Panc1 (cell line): Measurements from ENCODE around the gene MYT1. TPM values are rescaled to one million over a fixed set of nuclear protein-coding genes. Genes with fewer than 3 reads are reported as not detected.
"Not testable (repeated sequence)": the region's sequence is repeated elsewhere in the genome, so short reads cannot be mapped to it uniquely, and the experiment has no call there.

Experiments used
- ATAC-seq: fragments of 200-7000 bp; cut with Tn5 transposase; 2 replicates; pipeline ENCODE4 v1.9.1; 2020; ENCODE audit warnings: mild to moderate bottlenecking, moderate library complexity
- BruUV-seq: library from RNA; stranded (reverse); fragments of 400-500 nt; replicated peaks from 2 replicates; lab custom pipeline; 2021; lab: Mats Ljungman, UMichigan
- CTCF ChIA-PET: fragments of 300-600 bp; sonication (Branson Sonifier 250); formaldehyde crosslinking; loops from one replicate; lab custom pipeline; 2022; ENCODE audit warnings: antibody characterized with exemption; lab: Charles Lee
- POLR2A ChIA-PET: fragments of 300-600 bp; sonication (Branson Sonifier 250); formaldehyde crosslinking; loops from one replicate; lab custom pipeline; 2022; ENCODE audit warnings: antibody characterized with exemption; lab: Charles Lee
- DNase-seq: peaks from one replicate; pipeline ENCODE4 v3.0.0-alpha.2; 2010; ENCODE audit warnings: low read depth, low spot score
- H3K27ac ChIP-seq: 2 replicates; pipeline ENCODE4 v1.5.1; 2011; ENCODE audit warnings: mild to moderate bottlenecking, low read length, inconsistent platforms
- H3K27me3 ChIP-seq: fragments of 200-500 bp; sonication (Bioruptor generic); 2 replicates; pipeline ENCODE4 v1.6.0; 2014; ENCODE audit warnings: low read length, inconsistent platforms; ENCODE audit not compliant: control insufficient read depth, insufficient read depth
- H3K36me3 ChIP-seq: fragments of 200-500 bp; sonication (Bioruptor generic); 2 replicates; pipeline ENCODE4 v1.5.1; 2014; ENCODE audit warnings: inconsistent platforms, mild to moderate bottlenecking, low read length, moderate library complexity; ENCODE audit not compliant: control insufficient read depth, insufficient read depth
- H3K4me1 ChIP-seq: 2 replicates; pipeline ENCODE4 v1.5.1; 2011; ENCODE audit warnings: inconsistent platforms, mild to moderate bottlenecking, low read length, moderate library complexity; ENCODE audit not compliant: control insufficient read depth, insufficient read depth
- H3K4me3 ChIP-seq, 2 experiments: 2 replicates each; pipeline ENCODE4 v1.5.1; 2011 to 2012; ENCODE audit warnings: low read depth in 2 of 2, low read length in 2 of 2, mild to moderate bottlenecking in 2 of 2, inconsistent platforms in 1 of 2, moderate library complexity in 1 of 2
- H3K9me3 ChIP-seq: fragments of 200-500 bp; sonication (Bioruptor generic); 2 replicates; pipeline ENCODE4 v1.5.1; 2014; ENCODE audit warnings: low read depth, mild to moderate bottlenecking, inconsistent platforms, low read length, moderate library complexity; ENCODE audit not compliant: control insufficient read depth, insufficient read depth
- CTCF ChIP-seq: fragments of 450-650 bp; IDR thresholded peaks from 2 replicates; pipeline ENCODE4 v1.5.1; 2017; ENCODE audit warnings: mild to moderate bottlenecking
- POLR2AphosphoS5 ChIP-seq: IDR thresholded peaks from 2 replicates; pipeline ENCODE4 v1.6.1; 2012; ENCODE audit warnings: mild to moderate bottlenecking, low read depth, low read length, moderate library complexity
- REST ChIP-seq, 2 experiments: IDR thresholded peaks; 2 replicates each; pipeline ENCODE4 v1.6.1; 2011 to 2012; ENCODE audit warnings: low read depth in 2 of 2, control low read depth in 1 of 2, low read length in 1 of 2, mild to moderate bottlenecking in 1 of 2, moderate library complexity in 1 of 2; ENCODE audit not compliant: insufficient read depth in 1 of 2
- SIN3A ChIP-seq: IDR thresholded peaks from 2 replicates; pipeline ENCODE4 v1.6.1; 2012; ENCODE audit warnings: low read depth, mild to moderate bottlenecking, low read length, moderate library complexity, borderline replicate concordance; ENCODE audit not compliant: insufficient read depth
- TCF7L2 ChIP-seq: IDR thresholded peaks from 2 replicates; pipeline ENCODE4 v1.6.1; 2011; ENCODE audit warnings: mild to moderate bottlenecking, low read depth, low read length, inconsistent platforms
- in situ Hi-C: cut with HindIII; loops from 2 replicates; pipeline ENCODE4 v1.10.0; 2016; ENCODE audit warnings: low sequenced_read_pairs, low pct_unique_long_range_greater_than_20kb
- intact Hi-C: fragments of 100-400 bp; cut with micrococcal nuclease; formaldehyde crosslinking; loops from one replicate; pipeline ENCODE4 v1.10.0; 2022; ENCODE audit not compliant: unreplicated experiment
- total RNA-seq: library from RNA; stranded (reverse); gene quantifications from one replicate; pipeline ENCODE4 v1.2.1, GENCODE V29; 2021; ENCODE audit not compliant: unreplicated experiment

Gene MYT1
- total RNA-seq, 1 experiment from 2014 or later, result 0.41 TPM

- intact Hi-C loops, result no loop called here
- ChIA-PET POLR2A (no interaction called here), CTCF (no interaction called here)
- TF ChIP-seq CTCF (peak; percentile 67), REST (IDR thresholded peaks at IDR 0.05; ENCODE audit: insufficient read depth in 1 of 2, low read depth in 2 of 2, low read length in 1 of 2) (no peak)
- Histone ChIP-seq H3K27ac (no peak overlapping the region), H3K27me3 (peaks cover 6% of the 10 kb centered on the region), H3K36me3 (no peaks in the 10 kb centered on the region), H3K4me1 (no peaks in the 10 kb centered on the region), H3K4me3 (no peak overlapping the region), H3K9me3 (no peaks in the 10 kb centered on the region)
- BruUV-seq, result no TSS peak
- DNase-seq (no peak), ATAC-seq (peak; percentile 99)
- in situ Hi-C loops, result no loop called here
Observed at GRCh38 chr20:64131406-64131805, 32.8 kb upstream of the MYT1 start.

- Histone ChIP-seq H3K36me3 (no peaks in the 10 kb centered on the region), H3K27me3 (no peaks in the 10 kb centered on the region), H3K4me3 (no peak overlapping the region), H3K27ac (no peak overlapping the region), H3K9me3 (no peaks in the 10 kb centered on the region), H3K4me1 (no peaks in the 10 kb centered on the region)
- in situ Hi-C loops (no loop called here), intact Hi-C loops (no loop called here)
- ChIA-PET POLR2A (interaction anchor here (0.6 kb wide), 1 partner anchor 232 kb away, joined by 9 read pairs; no protein-coding TSS in a partner anchor), CTCF (no interaction called here)
- TF ChIP-seq POLR2AphosphoS5 (no peak), CTCF (no peak), TCF7L2 (no peak), SIN3A (no peak), REST (IDR thresholded peaks at IDR 0.05; ENCODE audit: insufficient read depth in 1 of 2, low read depth in 2 of 2, low read length in 1 of 2) (no peak)
- peak; percentile 61 for ATAC-seq
- no peak for DNase-seq
- no TSS peak for BruUV-seq
Observed at GRCh38 chr20:64133951-64134407, 30.3 kb upstream of the MYT1 start.

GRCh38 chr20:64134744-64135143, 29.5 kb upstream of the MYT1 start:
- in situ Hi-C loops, ATAC-seq, intact Hi-C loops: not testable (repeated sequence)

More at GRCh38 chr20:64134744-64135143, 29.5 kb upstream of the MYT1 start:
- H3K4me3 ChIP-seq, DNase-seq, BruUV-seq, CTCF ChIA-PET, H3K27me3 ChIP-seq, H3K9me3 ChIP-seq, POLR2A ChIA-PET, H3K4me1 ChIP-seq, H3K36me3 ChIP-seq, H3K27ac ChIP-seq: not testable (repeated sequence)
